ENCODE results near the gene PADI6.

Gene PADI6

DNA sequence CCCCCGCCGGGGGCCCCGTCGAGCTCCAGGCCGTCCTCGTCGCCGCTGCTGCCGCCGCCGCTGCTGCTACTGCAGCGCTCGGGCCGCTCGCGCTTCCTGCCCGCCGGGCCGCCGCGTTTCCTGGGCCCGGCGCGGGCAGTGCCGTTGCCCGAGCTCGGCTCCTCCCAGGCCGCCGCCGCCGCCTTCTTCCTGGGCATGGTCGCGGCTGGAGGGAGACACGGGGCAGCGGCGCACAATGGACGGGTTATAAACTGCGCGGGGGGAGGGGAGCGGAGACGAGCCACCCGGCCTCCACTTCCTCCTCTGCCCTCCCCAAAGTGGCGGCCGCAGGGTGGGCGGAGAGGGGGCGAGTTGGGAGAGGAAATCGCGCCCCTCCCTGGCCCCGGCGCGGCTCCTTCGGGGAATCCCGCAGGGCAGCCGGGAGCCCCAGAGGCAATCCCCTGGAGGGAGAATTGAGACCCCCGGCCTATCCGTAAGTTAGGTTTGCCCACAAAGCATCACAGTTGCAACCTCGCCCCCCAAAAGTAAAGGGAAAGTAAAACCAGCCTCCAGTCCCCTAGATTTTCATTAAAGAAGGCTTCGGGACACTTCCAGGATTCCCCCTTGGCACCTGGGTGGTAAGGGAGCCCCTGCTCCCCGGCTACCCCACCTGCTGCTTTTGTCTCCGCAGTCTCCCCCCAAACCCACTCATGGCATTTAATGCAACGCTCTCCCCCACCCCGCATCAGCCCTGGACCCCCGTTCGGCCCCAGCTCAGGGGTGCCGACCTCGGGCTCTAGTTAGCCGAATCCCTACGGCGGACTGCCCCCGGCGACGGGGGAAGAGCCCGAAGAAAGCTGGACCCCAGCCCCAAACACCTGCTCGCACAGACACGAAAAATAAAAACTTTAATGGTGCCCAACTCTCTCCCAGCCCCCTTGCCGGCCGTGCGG, 66.6 kb downstream of the PADI6 start:
- peaks cover 43% of the 10 kb centered on the region for H3K36me3 ChIP-seq (ENCODE audit: insufficient read depth, low read length)
- peak; percentile 60 for ATAC-seq (ENCODE audit: insufficient read depth, low read depth)
- peaks cover 66% of the 10 kb centered on the region for H3K79me2 ChIP-seq (ENCODE audit: insufficient read depth, low read length)
- peak overlapping the region; percentile 81 to 99 for H3K4me3 ChIP-seq (ENCODE audit: low read depth in 1 of 2, low read length in 2 of 2)
- peaks cover 60% of the 10 kb centered on the region for H3K4me1 ChIP-seq (ENCODE audit: insufficient read depth, low read length)
- H3K9me3 ChIP-seq (ENCODE audit: insufficient read depth, low read length, severe bottlenecking): no peaks in the 10 kb centered on the region
- peak overlapping the region; percentile 63 for H3K4me2 ChIP-seq (ENCODE audit: insufficient read depth, low read length)
- DNase-seq: peak; percentile 84
- peak overlapping the region; percentile 92 for H3K9ac ChIP-seq (ENCODE audit: low read depth, low read length)
- H3K27ac ChIP-seq (ENCODE audit: low read length): peak overlapping the region; percentile 95
- no peaks in the 10 kb centered on the region for H3K27me3 ChIP-seq (ENCODE audit: insufficient read depth, low read length, poor library complexity)
- H4K20me1 ChIP-seq (ENCODE audit: insufficient read depth, low read length): peaks cover 39% of the 10 kb centered on the region
- H2AFZ ChIP-seq (ENCODE audit: low read depth, low read length): peak overlapping the region; percentile 44
- TF ChIP-seq EZH2 (IDR thresholded peaks at IDR 0.05; ENCODE audit: borderline replicate concordance, low read depth, low read length, severe bottlenecking) (no peak), CTCF (IDR thresholded peaks at IDR 0.05; ENCODE audit: borderline replicate concordance, extremely low read depth, low read length, poor library complexity, severe bottlenecking) (no peak)

GRCh38 chr1:17439250-17440073, 67.5 kb downstream of the PADI6 start, which contains the start of gene RCC2:
Gene RCC2 (minus strand): TSS chr1:17439677. CDS start chr1:17438514, 1,163 bp downstream.
- Histone ChIP-seq H3K27ac (ENCODE audit: low read length) (peak within 1 kb of the TSS; percentile 95), H3K4me1 (ENCODE audit: insufficient read depth, low read length) (peaks cover 54% of the 10 kb centered on the region), H3K79me2 (ENCODE audit: insufficient read depth, low read length) (peaks cover 57% of the 10 kb centered on the region), H3K27me3 (ENCODE audit: insufficient read depth, low read length, poor library complexity) (no peaks in the 10 kb centered on the region), H3K9ac (ENCODE audit: low read depth, low read length) (peak within 1 kb of the TSS; percentile 92), H2AFZ (ENCODE audit: low read depth, low read length) (peak within 1 kb of the TSS; percentile 97), H3K9me3 (ENCODE audit: insufficient read depth, low read length, severe bottlenecking) (no peaks in the 10 kb centered on the region), H4K20me1 (ENCODE audit: insufficient read depth, low read length) (peaks cover 30% of the 10 kb centered on the region), H3K36me3 (ENCODE audit: insufficient read depth, low read length) (peaks cover 34% of the 10 kb centered on the region), H3K4me3 (ENCODE audit: low read depth in 1 of 2, low read length in 2 of 2) (peak within 1 kb of the TSS; percentile 81 to 99), H3K4me2 (ENCODE audit: insufficient read depth, low read length) (peak within 1 kb of the TSS; percentile 85)
- ATAC-seq (ENCODE audit: insufficient read depth, low read depth) (peak; percentile 69), DNase-seq (peak; percentile 77)
- TF ChIP-seq EZH2 (IDR thresholded peaks at IDR 0.05; ENCODE audit: borderline replicate concordance, low read depth, low read length, severe bottlenecking) (no peak), CTCF (IDR thresholded peaks at IDR 0.05; ENCODE audit: borderline replicate concordance, extremely low read depth, low read length, poor library complexity, severe bottlenecking) (peak; percentile 20)

- TF ChIP-seq EZH2 (IDR thresholded peaks at IDR 0.05; ENCODE audit: borderline replicate concordance, low read depth, low read length, severe bottlenecking) (no peak), CTCF (IDR thresholded peaks at IDR 0.05; ENCODE audit: borderline replicate concordance, extremely low read depth, low read length, poor library complexity, severe bottlenecking) (no peak)
- peaks cover 26% of the 10 kb centered on the region for H3K36me3 ChIP-seq (ENCODE audit: insufficient read depth, low read length)
- peaks cover 46% of the 10 kb centered on the region for H3K4me1 ChIP-seq (ENCODE audit: insufficient read depth, low read length)
- peak overlapping the region; percentile 85 for H3K4me2 ChIP-seq (ENCODE audit: insufficient read depth, low read length)
- no peaks in the 10 kb centered on the region for H3K9me3 ChIP-seq (ENCODE audit: insufficient read depth, low read length, severe bottlenecking)
- H3K9ac ChIP-seq (ENCODE audit: low read depth, low read length): peak overlapping the region; percentile 92
- DNase-seq: peak; percentile 41
- peak overlapping the region; percentile 97 for H2AFZ ChIP-seq (ENCODE audit: low read depth, low read length)
- no peaks in the 10 kb centered on the region for H3K27me3 ChIP-seq (ENCODE audit: insufficient read depth, low read length, poor library complexity)
- peak; percentile 12; the same call in 1 of the 3 replicates for ATAC-seq (ENCODE audit: insufficient read depth, low read depth)
- peak overlapping the region; percentile 52 to 81 for H3K4me3 ChIP-seq (ENCODE audit: low read depth in 1 of 2, low read length in 2 of 2)
- H3K27ac ChIP-seq (ENCODE audit: low read length): peak overlapping the region; percentile 88
- H3K79me2 ChIP-seq (ENCODE audit: insufficient read depth, low read length): peaks cover 49% of the 10 kb centered on the region
- peaks cover 22% of the 10 kb centered on the region for H4K20me1 ChIP-seq (ENCODE audit: insufficient read depth, low read length)
These were observed 68.3 kb downstream of the PADI6 start for GRCh38 chr1:17440074-17440826.
